ENCODE results near the gene AKAP1. TPM values are rescaled to one million over a fixed set of nuclear protein-coding genes. Genes with fewer than 3 reads are reported as not detected.

The AKAP1 gene
- total and polyA plus RNA-seq, 2 of the 8 experiments (the other 6 are each of a cell fraction or from before 2014, with no cell fraction given): 120 to 156 TPM

GRCh38 chr17:57077000-57077399 is 8.0 kb upstream of the AKAP1 start (continued):
- no peak for TF ChIP-seq SUZ12 (IDR thresholded peaks at IDR 0.05; ENCODE audit: low read length)
- no peak for TF ChIP-seq SAP30 (IDR thresholded peaks at IDR 0.05; ENCODE audit: insufficient read depth, insufficient replicate concordance, low read length)
- TF ChIP-seq MAX (IDR thresholded peaks at IDR 0.05): no peak

Measured in H1 (cell line).